Adrenal gland (tissue), 12 donors: ENCODE results near the gene SUN5. TPM values are rescaled to one million over a fixed set of nuclear protein-coding genes. Genes with fewer than 3 reads are reported as not detected.

Source experiments
- DNase-seq, 7 donors: peaks; one replicate each; pipeline ENCODE4 v3.0.0-alpha.2; 2019 to 2020
- H3K27ac ChIP-seq, 5 donors: fragments of 200-600 bp; sonication (generic) in 4 of 5; 1 replicate in 3 of 5; 2 replicates in 2 of 5; pipeline versions ENCODE4 v1.5.1 to v1.8.0; 2016 to 2020; ENCODE audit warnings: mild to moderate bottlenecking in 1 of 5
- H3K27me3 ChIP-seq: fragments of 200-600 bp; 2 replicates; pipeline ENCODE4 v1.8.0; 2021
- H3K36me3 ChIP-seq, 2 donors: fragments of 200-600 bp; replicated peaks in 1 of 2; 1 replicate in 1 of 2; 2 replicates in 1 of 2; pipeline versions ENCODE4 v1.5.1 to v1.8.0; 2018 to 2022
- H3K4me1 ChIP-seq, 2 donors: fragments of 200-600 bp; replicated peaks in 1 of 2; 1 replicate in 1 of 2; 2 replicates in 1 of 2; pipeline versions ENCODE4 v1.5.1 to v1.8.0; 2018 to 2021
- H3K4me3 ChIP-seq, 4 donors: fragments of 200-600 bp; sonication (generic) in 3 of 4; one replicate each; pipeline ENCODE4 v1.5.1; 2016 to 2018
- H3K9me3 ChIP-seq, 3 donors: fragments of 200-600 bp; sonication (generic) in 1 of 3; replicated peaks in 1 of 3; 1 replicate in 2 of 3; 2 replicates in 1 of 3; pipeline versions ENCODE4 v1.5.1 to v1.8.0; 2016 to 2021
- CTCF ChIP-seq, 6 experiments: fragments of 450-650 bp in 4 of 6; fragments of 200-600 bp in 2 of 6; sonication (generic) in 1 of 6; IDR thresholded peaks; 1 replicate in 5 of 6; 2 replicates in 1 of 6; pipeline versions ENCODE4 v1.5.1 to v1.8.0; 2016 to 2021; ENCODE audit warnings: antibody characterized with exemption in 6 of 6, mild to moderate bottlenecking in 2 of 6, moderate library complexity in 1 of 6
- POLR2A ChIP-seq, 2 donors: fragments of 450-650 bp; IDR thresholded peaks; one replicate each; pipeline ENCODE4 v1.6.1; 2017; ENCODE audit warnings: antibody characterized with exemption in 2 of 2, mild to moderate bottlenecking in 2 of 2, moderate library complexity in 1 of 2
- WGBS, 4 donors: extraction: QIAGEN DNeasy Blood & Tissue Kit in 2 of 4; methylation state at CpG; one replicate each; pipeline versions ENCODE4 v1.1.5 to v1.1.7; 2013 to 2017; 5-methylcytosine and 5-hydroxymethylcytosine counted together
- intact Hi-C, 2 donors: fragments of 100-400 bp; cut with DNase I; formaldehyde crosslinking; loops; one replicate each; pipeline versions ENCODE4 v1.14.1 to v1.15.0; 2022 to 2023
- polyA plus RNA-seq, 3 donors: library from polyadenylated mRNA; stranded (reverse); fragments of 200-250 nt in 2 of 3; fragments of 350-450 nt in 1 of 3; fragmentation: Illumina TruSeq in 1 of 3; extraction: RNeasy Lipid Tissue Mini Kit (QIAGEN cat#74804) in 1 of 3; gene quantifications; one replicate each; pipeline ENCODE4 v1.2.3, GENCODE V29; 2013 to 2014
- total RNA-seq, 9 donors: library from RNA; depleted of rRNA in 4 of 9; stranded (reverse); fragments of >200 nt in 4 of 9; fragments of 120-200 nt in 1 of 9; fragmentation: NEBNext Ultra II Directional in 1 of 9; extraction: Animal tissue kit (Norgen Biotek cat#: 25700) in 1 of 9; gene quantifications; one replicate each; pipeline versions ENCODE4 v1.1.0 to v1.2.4, GENCODE V29; 2013 to 2023
- donor health status: healthy with polysubstance abuse.
- donor health status: Bipolar disorder and iron deficiency.
- donor health status: DM: yes; HTN: yes; CAD: no.
- donor health status: DM: no; HTN: no; CAD: no.
- donor health status: DM: no; HTN: no; CAD: no.
- donor health status: DM: yes; HTN: yes; CAD: no.

The SUN5 gene
- total and polyA plus RNA-seq, 12 donors, result not detected

- no peaks in the 10 kb centered on the region for H3K36me3 ChIP-seq
- H3K27me3 ChIP-seq, result no peaks in the 10 kb centered on the region
- no peaks in the 10 kb centered on the region for H3K9me3 ChIP-seq
- intact Hi-C loops, result no loop called here
- WGBS, 4 donors, result 59 to 62% (median 60%) methylated on average over 5 of the region's 5 CpGs; no CpG with 5 or more reads in 1 of the 4 donors
- H3K4me1 ChIP-seq, result no peaks in the 10 kb centered on the region
- no peak for DNase-seq
- H3K27ac ChIP-seq, result no peak overlapping the region
- no peak overlapping the region for H3K4me3 ChIP-seq
- no peak for TF ChIP-seq CTCF (IDR thresholded peaks at IDR 0.05)
- TF ChIP-seq POLR2A (IDR thresholded peaks at IDR 0.05), result no peak
Measured at GRCh38 chr20:33037456-33037855, 33.2 kb upstream of the SUN5 start.

GRCh38 chr20:33034901-33035492, 30.8 kb upstream of the SUN5 start:
- no peak overlapping the region for H3K4me3 ChIP-seq
- WGBS, 4 donors, result 73 to 79% (median 75%) methylated on average over 5 to 6 of the region's 6 CpGs
- intact Hi-C loops, result no loop called here
- no peak overlapping the region for H3K27ac ChIP-seq
- no peak for DNase-seq
- no peaks in the 10 kb centered on the region for H3K36me3 ChIP-seq
- no peaks in the 10 kb centered on the region for H3K27me3 ChIP-seq
- no peaks in the 10 kb centered on the region for H3K4me1 ChIP-seq
- TF ChIP-seq CTCF (IDR thresholded peaks at IDR 0.05) (no peak), POLR2A (IDR thresholded peaks at IDR 0.05) (no peak)
- H3K9me3 ChIP-seq, result no peaks in the 10 kb centered on the region

DNA sequence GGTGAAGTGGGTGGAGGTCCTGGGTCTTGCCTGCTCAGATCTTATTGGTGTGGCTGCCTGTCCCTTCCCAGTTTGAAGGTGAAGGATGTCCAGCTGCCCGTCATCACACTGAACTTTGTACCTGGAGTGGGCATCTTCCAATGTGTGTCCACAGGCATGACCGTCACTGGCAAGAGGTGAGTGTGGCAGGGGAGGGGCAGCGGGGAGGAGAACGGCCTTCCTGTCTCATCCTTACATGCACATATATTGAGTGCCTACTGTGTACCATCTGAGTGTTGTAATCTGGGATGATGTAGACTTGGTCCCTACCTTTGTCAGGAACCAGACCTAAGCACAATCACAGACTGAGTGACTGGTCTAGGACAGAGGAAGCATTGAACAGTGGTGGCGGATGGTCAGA, 29.9 kb upstream of the SUN5 start:
- intact Hi-C loops, result no loop called here
- no peaks in the 10 kb centered on the region for H3K36me3 ChIP-seq
- WGBS, 4 donors, result 65 to 91% (median 79%) methylated on average over 4 to 5 of the region's 5 CpGs

DNA sequence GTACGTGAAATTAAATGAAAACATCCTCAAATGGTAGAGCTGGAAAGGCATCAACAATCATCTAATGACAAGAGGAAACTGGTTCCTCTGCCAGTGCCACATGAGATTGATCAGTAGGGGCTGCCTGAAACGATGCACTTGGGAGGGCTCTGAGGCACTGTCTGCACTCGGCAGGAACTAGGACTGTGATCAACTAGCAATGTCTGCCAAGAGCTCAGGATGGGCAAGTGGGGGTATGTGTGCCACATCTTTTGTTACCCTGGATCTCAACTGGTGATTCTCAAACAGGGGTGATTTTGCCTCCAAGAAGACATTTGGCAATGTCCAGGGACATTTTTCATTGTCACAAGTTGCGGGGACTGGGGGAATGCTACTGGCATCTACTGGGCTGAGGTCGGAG, 29.1 kb upstream of the SUN5 start:
- Histone ChIP-seq H3K4me1 (no peaks in the 10 kb centered on the region), H3K4me3 (no peak overlapping the region), H3K36me3 (no peaks in the 10 kb centered on the region), H3K27me3 (no peaks in the 10 kb centered on the region), H3K9me3 (no peaks in the 10 kb centered on the region), H3K27ac (no peak overlapping the region)
- DNase-seq, result no peak
- no peak for TF ChIP-seq CTCF (IDR thresholded peaks at IDR 0.05)
- no peak for TF ChIP-seq POLR2A (IDR thresholded peaks at IDR 0.05)
- intact Hi-C loops, result no loop called here
- WGBS, 4 donors, result 59 to 82% (median 69%) methylated on average over 5 of the region's 5 CpGs

More for the DNA sequence above, 29.9 kb upstream of the SUN5 start:
- Histone ChIP-seq H3K27me3 (no peaks in the 10 kb centered on the region), H3K9me3 (no peaks in the 10 kb centered on the region), H3K27ac (no peak overlapping the region), H3K4me3 (no peak overlapping the region), H3K4me1 (no peaks in the 10 kb centered on the region)
- no peak for TF ChIP-seq CTCF (IDR thresholded peaks at IDR 0.05)
- no peak for TF ChIP-seq POLR2A (IDR thresholded peaks at IDR 0.05)
- DNase-seq, result no peak
